ENCODE data around the gene TMEM218. TPM values are rescaled to one million over a fixed set of nuclear protein-coding genes. Genes with fewer than 3 reads are reported as not detected.

Gene TMEM218
- total and polyA plus RNA-seq, 2 donors (not counting 1 experiment from before 2014, with no cell fraction given), result 20.7 to 31.7 TPM

DNA sequence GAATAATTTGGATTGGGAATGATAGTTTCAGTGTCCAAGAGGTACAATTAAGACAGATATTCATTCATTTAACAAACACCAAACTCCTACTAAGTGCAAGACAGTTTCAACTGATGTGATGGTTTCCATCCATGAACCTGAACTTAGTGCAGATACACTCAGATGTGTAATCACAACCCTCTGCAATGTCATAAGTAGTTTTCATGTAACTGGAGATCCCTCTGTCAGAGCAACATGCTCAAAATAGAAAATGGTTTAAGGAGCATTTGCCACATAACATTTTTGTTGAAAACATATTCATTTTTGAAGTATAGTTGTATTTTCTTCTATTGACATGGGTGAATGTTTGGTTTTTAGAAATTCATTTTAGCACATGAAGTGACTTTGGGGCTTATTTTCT is 36.6 kb upstream of the TMEM218 start:
- ATAC-seq (ENCODE audit: low read depth) (no peak), DNase-seq (no peak)
- no peak overlapping the region for H3K4me3 ChIP-seq (ENCODE audit: control extremely low read depth in 1 of 5, extremely low read depth in 1 of 5, insufficient read depth in 1 of 5, low read depth in 2 of 5, low read length in 4 of 5)
- no peak overlapping the region for H3K4me2 ChIP-seq (replicated peaks; ENCODE audit: low read depth, low read length, poor library complexity, severe bottlenecking)
- no peak overlapping the region for H3K27ac ChIP-seq (ENCODE audit: low read length in 2 of 2)
- no peak overlapping the region for H2AFZ ChIP-seq (ENCODE audit: insufficient read depth, low read depth, low read length, poor library complexity, severe bottlenecking)
- H3K27ac Mint-ChIP-seq, result no peak overlapping the region
- no peaks in the 10 kb centered on the region for H4K20me1 ChIP-seq (ENCODE audit: control insufficient read depth, insufficient read depth, low read length, poor library complexity, severe bottlenecking)
- no peaks in the 10 kb centered on the region for H3K79me2 ChIP-seq (ENCODE audit: control insufficient read depth, insufficient read depth, low read length)
- no peak for TF ChIP-seq EZH2 (IDR thresholded peaks at IDR 0.05; ENCODE audit: borderline replicate concordance, insufficient read depth, low read depth, low read length, poor library complexity, severe bottlenecking)
- TF ChIP-seq, protein P1, sequence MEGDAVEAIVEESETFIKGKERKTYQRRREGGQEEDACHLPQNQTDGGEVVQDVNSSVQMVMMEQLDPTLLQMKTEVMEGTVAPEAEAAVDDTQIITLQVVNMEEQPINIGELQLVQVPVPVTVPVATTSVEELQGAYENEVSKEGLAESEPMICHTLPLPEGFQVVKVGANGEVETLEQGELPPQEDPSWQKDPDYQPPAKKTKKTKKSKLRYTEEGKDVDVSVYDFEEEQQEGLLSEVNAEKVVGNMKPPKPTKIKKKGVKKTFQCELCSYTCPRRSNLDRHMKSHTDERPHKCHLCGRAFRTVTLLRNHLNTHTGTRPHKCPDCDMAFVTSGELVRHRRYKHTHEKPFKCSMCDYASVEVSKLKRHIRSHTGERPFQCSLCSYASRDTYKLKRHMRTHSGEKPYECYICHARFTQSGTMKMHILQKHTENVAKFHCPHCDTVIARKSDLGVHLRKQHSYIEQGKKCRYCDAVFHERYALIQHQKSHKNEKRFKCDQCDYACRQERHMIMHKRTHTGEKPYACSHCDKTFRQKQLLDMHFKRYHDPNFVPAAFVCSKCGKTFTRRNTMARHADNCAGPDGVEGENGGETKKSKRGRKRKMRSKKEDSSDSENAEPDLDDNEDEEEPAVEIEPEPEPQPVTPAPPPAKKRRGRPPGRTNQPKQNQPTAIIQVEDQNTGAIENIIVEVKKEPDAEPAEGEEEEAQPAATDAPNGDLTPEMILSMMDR (IDR thresholded peaks at IDR 0.05), result no peak
- H3K9ac ChIP-seq (ENCODE audit: low read length), result no peak overlapping the region
- H3K4me1 ChIP-seq (ENCODE audit: control insufficient read depth in 2 of 2, insufficient read depth in 2 of 2, low read length in 2 of 2), result no peaks in the 10 kb centered on the region
- ChIA-PET POLR2A (no interaction called here), CTCF (no interaction called here)
- H3K4me3 Mint-ChIP-seq, result no peak overlapping the region
- no peaks in the 10 kb centered on the region for H3K36me3 ChIP-seq (replicated peaks in 1 of 2; ENCODE audit: control extremely low read depth in 1 of 2, control insufficient read depth in 1 of 2, extremely low read depth in 1 of 2, insufficient read depth in 2 of 2, low read length in 1 of 2)
- H3K27me3 ChIP-seq (replicated peaks in 1 of 4; ENCODE audit: control extremely low read depth in 1 of 4, control insufficient read depth in 3 of 4, insufficient read depth in 4 of 4, low read length in 3 of 4), result peaks cover 0 to 3% (median under 1%) of the 10 kb centered on the region in 4 experiments
- H3K4me1 Mint-ChIP-seq, result no peaks in the 10 kb centered on the region
- no peaks in the 10 kb centered on the region for H3K9me3 Mint-ChIP-seq (ENCODE audit: insufficient read depth)
- H3K9me3 ChIP-seq (ENCODE audit: control extremely low read depth in 1 of 3, control insufficient read depth in 2 of 3, insufficient read depth in 1 of 3, low read length in 2 of 3), result no peaks in the 10 kb centered on the region
- peaks cover 32% of the 10 kb centered on the region for H3K27me3 Mint-ChIP-seq
- intact Hi-C loops (cut with micrococcal nuclease), result no loop called here

DNA sequence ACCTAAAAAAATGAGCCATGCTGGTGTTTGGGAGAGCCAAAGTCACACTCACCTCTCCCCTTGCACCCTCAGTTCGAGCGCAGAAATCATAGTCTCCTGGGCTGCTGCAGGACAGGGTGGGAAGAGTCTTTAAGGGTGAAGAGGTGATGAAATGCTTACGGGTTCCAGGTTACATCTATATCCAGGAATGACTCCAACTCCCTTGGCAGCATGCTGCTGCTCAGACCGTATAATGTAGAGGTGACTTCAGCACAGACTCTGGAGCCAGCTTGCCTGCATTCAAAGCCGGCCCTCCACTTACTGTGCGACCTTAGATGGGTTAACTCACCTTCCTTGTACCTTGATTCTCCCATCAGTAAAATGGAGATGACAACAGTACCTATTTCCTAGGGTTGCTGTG is 35.9 kb upstream of the TMEM218 start:
- H3K27me3 ChIP-seq (replicated peaks in 1 of 4; ENCODE audit: control extremely low read depth in 1 of 4, control insufficient read depth in 3 of 4, insufficient read depth in 4 of 4, low read length in 3 of 4), result peaks cover 0 to 6% (median 2%) of the 10 kb centered on the region in 4 experiments
- Mint-ChIP-seq H3K4me3 (no peak overlapping the region), H3K4me1 (no peaks in the 10 kb centered on the region), H3K9me3 (ENCODE audit: insufficient read depth) (no peaks in the 10 kb centered on the region), H3K27ac (no peak overlapping the region), H3K27me3 (peaks cover 33% of the 10 kb centered on the region)
- no peak overlapping the region for H3K4me3 ChIP-seq (ENCODE audit: control extremely low read depth in 1 of 5, extremely low read depth in 1 of 5, insufficient read depth in 1 of 5, low read depth in 2 of 5, low read length in 4 of 5)
- ATAC-seq (ENCODE audit: low read depth), result no peak
- no peaks in the 10 kb centered on the region for H3K9me3 ChIP-seq (ENCODE audit: control extremely low read depth in 1 of 3, control insufficient read depth in 2 of 3, insufficient read depth in 1 of 3, low read length in 2 of 3)
- intact Hi-C loops (cut with micrococcal nuclease), result no loop called here
- H3K9ac ChIP-seq (ENCODE audit: low read length), result no peak overlapping the region
- no peaks in the 10 kb centered on the region for H4K20me1 ChIP-seq (ENCODE audit: control insufficient read depth, insufficient read depth, low read length, poor library complexity, severe bottlenecking)
- DNase-seq, result no peak
- H2AFZ ChIP-seq (ENCODE audit: insufficient read depth, low read depth, low read length, poor library complexity, severe bottlenecking), result no peak overlapping the region
- H3K27ac ChIP-seq (ENCODE audit: low read length in 2 of 2), result no peak overlapping the region
- H3K4me2 ChIP-seq (replicated peaks; ENCODE audit: low read depth, low read length, poor library complexity, severe bottlenecking), result no peak overlapping the region
- no peaks in the 10 kb centered on the region for H3K79me2 ChIP-seq (ENCODE audit: control insufficient read depth, insufficient read depth, low read length)
- TF ChIP-seq EZH2 (IDR thresholded peaks at IDR 0.05; ENCODE audit: borderline replicate concordance, insufficient read depth, low read depth, low read length, poor library complexity, severe bottlenecking), result no peak
- ChIA-PET POLR2A (no interaction called here), CTCF (no interaction called here)
- no peaks in the 10 kb centered on the region for H3K36me3 ChIP-seq (replicated peaks in 1 of 2; ENCODE audit: control extremely low read depth in 1 of 2, control insufficient read depth in 1 of 2, extremely low read depth in 1 of 2, insufficient read depth in 2 of 2, low read length in 1 of 2)
- H3K4me1 ChIP-seq (ENCODE audit: control insufficient read depth in 2 of 2, insufficient read depth in 2 of 2, low read length in 2 of 2), result no peaks in the 10 kb centered on the region
- WGBS (ENCODE audit: insufficient coverage), result 100% methylated on average over 2 of the region's 6 CpGs

All from B cell (primary cell).